ENCODE data around the gene UROC1.

UROC1 gene

GRCh38 chr3:126530171-126531050, 12.8 kb upstream of the UROC1 start:
- DNase-seq (ENCODE audit: low spot score), result no peak

- no peak for DNase-seq (ENCODE audit: low spot score)
Observed at GRCh38 chr3:126529585-126530170, 12.1 kb upstream of the UROC1 start.

GRCh38 chr3:126528800-126529541, 11.4 kb upstream of the UROC1 start:
- DNase-seq (ENCODE audit: low spot score), result no peak

- DNase-seq (ENCODE audit: low spot score), result no peak
Observed at GRCh38 chr3:126528419-126528799, 10.8 kb upstream of the UROC1 start.

GRCh38 chr3:126527455-126528211, 10.1 kb upstream of the UROC1 start:
- DNase-seq (ENCODE audit: low spot score), result no peak

- DNase-seq (ENCODE audit: low spot score), result no peak
Observed at GRCh38 chr3:126527006-126527405, 9.4 kb upstream of the UROC1 start.

- no peak for DNase-seq (ENCODE audit: low spot score)
Observed at GRCh38 chr3:126526668-126527005, 9.1 kb upstream of the UROC1 start.

- DNase-seq (ENCODE audit: low spot score), result no peak
Observed at GRCh38 chr3:126525853-126526667, 8.5 kb upstream of the UROC1 start.

GRCh38 chr3:126525091-126525852, 7.7 kb upstream of the UROC1 start:
- no peak for DNase-seq (ENCODE audit: low spot score)

GRCh38 chr3:126524429-126524988, 6.9 kb upstream of the UROC1 start:
- no peak for DNase-seq (ENCODE audit: low spot score)

- no peak for DNase-seq (ENCODE audit: low spot score)
Observed at GRCh38 chr3:126523745-126524428, 6.3 kb upstream of the UROC1 start, which contains the start of gene CHST13. TSS of gene CHST13 (plus strand) at chr3:126524155. CDS start at chr3:126524333, 178 bp downstream.

GRCh38 chr3:126522363-126522788, 4.8 kb upstream of the UROC1 start:
- peak; percentile 79 for DNase-seq (ENCODE audit: low spot score)

- DNase-seq (ENCODE audit: low spot score), result no peak
Observed at GRCh38 chr3:126521122-126521891, 3.7 kb upstream of the UROC1 start.

- DNase-seq (ENCODE audit: low spot score), result no peak
Observed at GRCh38 chr3:126519506-126520455, 2.2 kb upstream of the UROC1 start.

- DNase-seq (ENCODE audit: low spot score), result no peak
Observed at GRCh38 chr3:126518779-126519177, 1.2 kb upstream of the UROC1 start.

GRCh38 chr3:126517986-126518778, 609 bp upstream of the UROC1 start:
- DNase-seq (ENCODE audit: low spot score), result no peak

- no peak for DNase-seq (ENCODE audit: low spot score)
Observed at GRCh38 chr3:126516936-126517290, 660 bp downstream of the UROC1 start.
